Lung microvascular endothelial cell (primary cell): ENCODE measurements around the gene ZNF92. TPM values are rescaled to one million over a fixed set of nuclear protein-coding genes. Genes with fewer than 3 reads are reported as not detected.
"Not testable (repeated sequence)": the region's sequence is repeated elsewhere in the genome, so short reads cannot be mapped to it uniquely, and the experiment has no call there.

ENCODE experiments used
- DNase-seq, 2 donors: peaks; one replicate each; pipeline versions ENCODE4 v3.0.0 to v3.0.0-alpha.2; 2010; ENCODE audit warnings: low read depth in 2 of 2
- total RNA-seq: library from RNA; depleted of rRNA; stranded (reverse); fragments of >200 nt; gene quantifications from 2 replicates; pipeline ENCODE4 v1.2.1, GENCODE V29; 2014

ZNF92 gene
- total RNA-seq: 2.8 and 9.3 TPM in 2 replicates

DNA sequence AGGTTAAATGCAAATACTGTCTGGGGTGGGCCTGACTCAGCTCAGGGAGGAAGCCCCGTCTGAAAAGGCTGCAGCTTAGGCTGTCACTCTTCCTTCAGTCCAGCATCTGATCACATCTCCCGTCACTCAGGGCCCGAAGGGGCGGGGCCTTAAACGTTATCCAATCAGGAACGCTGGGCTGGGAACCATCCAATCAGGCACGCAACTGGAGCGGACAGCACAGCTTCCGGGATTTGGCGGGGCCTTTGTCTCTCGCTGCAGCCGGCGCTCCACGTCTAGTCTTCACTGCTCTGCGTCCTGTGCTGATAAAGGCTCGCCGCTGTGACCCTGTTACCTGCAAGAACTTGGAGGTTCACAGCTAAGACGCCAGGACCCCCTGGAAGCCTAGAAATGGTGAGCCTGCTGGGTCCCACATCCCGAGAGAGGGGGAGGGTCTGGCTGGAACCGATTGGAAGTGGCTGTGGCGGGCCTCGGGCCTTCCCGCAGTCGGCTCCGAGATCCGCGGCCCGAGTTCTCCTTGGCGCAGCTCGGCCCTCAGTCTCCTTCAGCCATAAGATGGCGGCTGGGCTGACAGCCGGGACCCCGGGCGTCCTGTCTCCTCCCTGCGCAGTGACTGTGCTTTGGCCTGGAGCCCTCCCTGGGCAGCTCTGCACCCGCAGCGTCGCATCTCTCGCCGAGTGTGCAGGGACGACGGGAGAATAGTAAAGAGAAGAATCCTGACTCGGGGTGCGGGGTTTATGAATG, at the start of gene ZNF92:
TSS of gene ZNF92 (plus strand) at position 248 of the 744 bp plus-strand sequence. CDS start at position 391, 143 bp downstream.
- DNase-seq: peak; percentile 97

DNA sequence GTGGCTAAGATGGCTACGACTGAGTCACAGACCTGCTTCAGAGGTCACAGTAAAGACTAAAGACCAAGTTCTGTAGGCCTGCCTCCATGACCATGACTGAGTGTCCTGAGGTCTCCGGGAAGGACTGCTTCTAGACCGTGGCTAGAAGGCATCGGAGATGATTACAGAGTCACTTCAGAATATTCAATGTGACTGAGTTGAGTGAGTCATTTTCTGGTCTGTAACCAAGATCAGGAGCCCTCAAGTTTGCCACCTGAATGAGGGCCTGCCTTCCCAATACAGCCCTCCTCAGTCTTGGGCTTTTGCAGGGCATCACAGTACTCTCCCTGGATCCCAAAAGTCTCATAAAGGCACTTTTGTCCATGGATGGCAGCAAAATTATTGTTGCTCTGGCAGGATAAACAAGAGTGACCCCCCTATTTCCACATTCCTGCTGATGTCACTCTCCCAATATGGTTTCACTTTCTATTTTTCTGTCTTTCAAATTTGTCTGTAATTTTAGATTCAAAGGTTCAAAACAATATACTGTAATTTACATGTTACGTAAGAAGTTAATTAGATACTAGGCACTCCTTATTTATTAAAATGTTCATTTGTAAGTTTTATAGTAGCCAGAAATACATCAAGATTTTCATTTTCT, 47.7 kb upstream of the ZNF92 start:
- peak; percentile 34 to 75 for DNase-seq

DNA sequence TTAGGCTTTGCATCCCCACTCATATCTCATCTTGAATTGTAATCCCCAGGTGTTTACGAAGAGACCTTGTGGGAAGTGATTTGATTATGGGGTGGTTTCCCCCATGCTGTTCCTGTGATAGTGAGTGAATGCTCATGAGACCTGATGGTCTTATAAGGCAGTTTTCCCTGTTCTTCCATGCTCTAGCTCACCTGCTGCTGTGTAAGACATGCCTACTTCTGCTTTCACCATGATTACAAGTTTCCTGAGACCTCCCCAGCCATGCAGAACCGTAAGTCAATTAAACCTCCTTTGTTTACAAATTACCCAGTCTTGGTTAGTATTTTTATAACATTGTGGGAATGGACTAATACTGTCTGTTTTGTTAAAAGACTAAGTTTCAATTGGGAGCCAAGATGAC, 35.3 kb upstream of the ZNF92 start:
- no peak for DNase-seq

DNA sequence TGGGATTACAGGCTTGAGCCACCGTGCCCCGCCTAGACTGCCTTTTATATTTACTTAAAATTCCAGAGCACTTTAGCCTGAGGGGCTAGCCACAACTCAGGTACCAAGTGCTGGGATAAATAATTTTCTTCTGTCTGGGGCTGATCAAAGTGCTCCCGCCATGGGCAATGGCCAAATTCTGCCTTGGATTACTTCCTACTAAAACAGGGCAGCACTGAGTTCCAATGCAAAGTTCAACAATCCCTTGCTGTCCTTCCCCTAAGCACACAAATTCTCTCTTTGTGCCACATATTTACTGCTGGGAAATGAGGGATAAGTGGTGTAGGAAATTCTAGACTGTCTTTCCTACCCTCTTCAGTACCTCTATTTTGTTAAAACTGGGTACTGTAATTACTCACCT, 34.4 kb upstream of the ZNF92 start:
- no peak for DNase-seq

DNA sequence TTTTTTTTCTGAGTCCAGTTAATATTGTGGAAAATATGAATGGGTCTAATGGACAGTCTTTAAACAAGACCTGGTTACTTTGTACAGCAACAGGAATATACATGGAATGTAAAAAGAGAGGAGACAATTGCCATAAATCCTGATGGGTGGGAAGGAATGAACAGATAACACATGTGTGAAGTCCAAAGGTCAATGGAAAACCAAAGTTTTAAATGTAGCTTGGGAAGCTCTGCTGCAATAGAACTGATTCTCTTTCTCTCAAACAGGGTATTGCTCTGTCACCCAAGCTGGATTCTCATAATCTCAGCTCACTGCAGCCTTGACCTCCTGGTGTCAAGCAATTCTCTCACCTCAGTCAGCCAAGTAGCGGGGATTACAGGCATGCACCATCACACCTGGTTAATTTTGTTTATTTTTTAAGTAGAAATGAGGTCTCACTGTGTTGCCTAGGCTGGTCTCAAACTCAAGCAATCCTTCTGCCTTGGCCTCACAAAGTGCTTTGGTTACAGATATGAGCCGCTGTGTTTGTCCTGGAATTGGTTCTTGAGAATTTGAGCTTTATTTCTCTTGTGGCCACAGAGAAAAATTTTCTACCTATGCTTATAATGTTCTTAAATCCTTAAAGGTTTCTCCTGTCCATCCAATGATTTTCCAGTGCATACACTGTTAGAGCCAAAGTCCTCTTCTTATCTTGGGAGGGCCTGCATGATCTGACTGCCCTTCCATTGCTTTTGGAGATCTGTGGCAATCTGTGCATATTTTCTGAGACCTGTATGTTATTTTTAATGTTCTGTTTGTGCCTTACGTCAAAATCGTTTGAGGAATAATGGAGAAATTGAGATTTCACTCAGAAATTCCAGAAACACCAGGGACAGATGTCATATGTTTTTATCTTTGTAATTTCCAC, 30.7 kb upstream of the ZNF92 start:
- no peak for DNase-seq

DNA sequence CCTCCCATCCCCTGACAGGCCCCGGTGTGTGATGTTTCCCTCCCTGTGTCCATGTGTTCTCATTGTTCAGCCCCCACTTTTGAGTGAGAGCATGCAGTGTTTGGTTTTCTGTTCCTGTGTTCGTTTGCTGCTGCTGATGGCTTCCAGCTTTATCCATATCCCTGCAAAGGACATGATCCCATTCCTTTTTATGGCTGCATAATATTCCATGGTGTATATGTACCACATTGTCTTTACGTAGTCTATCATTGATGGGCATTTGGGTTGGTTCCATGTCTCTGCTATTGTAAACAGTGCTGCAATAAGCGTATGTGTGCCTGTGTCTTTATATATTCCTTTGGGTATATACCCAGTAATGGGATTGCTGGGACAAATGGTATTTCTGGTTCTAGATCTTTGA, 29.1 kb upstream of the ZNF92 start:
- not testable (repeated sequence) for DNase-seq

DNA sequence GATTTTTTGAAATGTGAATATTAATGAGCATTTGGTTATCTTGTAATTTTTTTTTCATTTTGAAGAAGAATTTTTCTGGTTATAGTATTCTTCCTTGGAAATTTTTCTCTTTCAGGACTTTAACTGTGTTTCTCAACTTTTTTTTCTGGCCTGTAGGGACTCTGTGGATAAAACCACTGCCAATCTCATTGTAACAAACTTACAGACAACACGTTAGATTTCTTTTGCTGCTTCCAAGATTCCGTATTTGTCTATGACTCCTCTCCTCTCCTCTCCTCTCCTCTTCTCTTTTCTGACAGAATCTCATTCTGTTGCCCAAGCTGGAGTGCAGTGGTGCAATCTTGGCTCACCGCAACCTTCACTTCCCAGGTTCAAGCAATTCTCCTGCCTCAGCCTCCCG, 19.4 kb upstream of the ZNF92 start:
- no peak for DNase-seq

DNA sequence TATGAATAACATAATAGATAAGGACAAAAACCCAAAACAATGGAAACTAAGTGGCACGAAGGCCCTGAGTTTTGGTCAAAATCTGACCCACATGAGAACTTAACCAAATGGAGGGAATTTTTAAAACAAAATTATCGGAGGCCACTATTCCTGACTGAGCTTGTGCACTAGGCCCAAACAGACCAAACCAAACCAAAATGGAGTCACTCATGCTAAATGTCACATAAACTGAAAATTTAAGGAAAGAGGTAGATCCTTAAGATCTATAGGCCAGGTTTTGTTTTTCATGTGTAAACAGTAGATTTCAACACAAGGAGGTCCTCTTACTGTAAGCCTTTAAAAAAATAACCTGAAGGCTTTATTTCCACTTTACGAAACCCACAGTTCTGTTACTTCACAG, 3.8 kb upstream of the ZNF92 start:
- no peak for DNase-seq

DNA sequence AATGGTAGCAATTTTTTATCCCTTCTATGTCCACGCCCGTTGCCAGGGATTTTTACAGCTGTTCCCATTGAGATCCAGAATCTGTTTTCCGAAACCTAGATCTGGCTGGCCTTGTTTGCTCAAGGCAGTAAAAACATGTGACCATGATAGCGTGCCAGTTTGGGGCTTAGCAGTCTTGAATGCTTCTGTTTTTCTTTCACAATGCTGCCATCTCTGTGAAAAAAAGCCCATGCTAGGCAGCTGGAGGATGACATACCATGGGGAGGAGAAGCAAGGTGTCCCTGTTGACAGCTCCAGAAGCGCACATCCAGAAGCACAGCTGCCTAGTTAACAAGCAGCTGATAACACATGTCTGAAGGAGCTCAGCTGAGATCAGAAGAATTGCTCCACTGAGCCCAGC, 2.2 kb upstream of the ZNF92 start:
- DNase-seq: no peak

DNA sequence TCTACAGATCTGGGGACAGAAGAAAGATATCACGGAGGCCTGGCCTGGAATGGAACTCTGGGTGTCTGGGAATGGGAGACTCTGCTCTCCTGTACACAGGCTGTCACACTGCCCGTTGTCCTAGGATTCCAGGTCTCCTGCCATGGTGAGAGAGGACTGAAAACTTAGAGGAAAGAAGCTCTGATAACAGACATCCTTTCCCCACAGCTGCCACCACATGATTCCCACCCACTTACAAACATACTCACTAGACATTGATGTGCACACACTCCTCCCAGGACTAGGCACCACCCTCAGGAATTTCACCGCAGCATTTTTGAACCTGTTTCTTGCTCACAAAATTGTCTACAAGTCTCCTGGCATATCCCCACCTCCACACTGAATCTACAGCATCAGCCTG, 5.7 kb downstream of the ZNF92 start:
- no peak for DNase-seq

DNA sequence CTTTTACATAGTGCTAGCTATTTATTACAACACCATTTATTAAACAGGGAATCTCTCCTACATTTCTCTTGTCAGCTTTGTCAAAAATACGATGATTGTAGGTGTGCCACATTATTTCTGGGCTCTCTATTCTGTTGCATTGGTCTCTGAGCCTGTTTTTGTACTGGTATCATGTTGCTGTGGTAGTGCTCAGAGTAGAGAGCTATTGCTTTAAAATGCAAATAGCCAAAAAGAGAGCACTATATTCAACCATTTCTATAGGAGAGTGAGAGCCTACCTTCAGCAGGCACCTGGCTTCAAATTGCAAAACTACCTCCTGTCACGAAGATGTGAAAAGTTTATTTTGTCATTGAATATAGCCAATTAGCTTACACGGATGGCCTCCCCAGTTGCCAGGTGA, 8.1 kb downstream of the ZNF92 start:
- no peak for DNase-seq

DNA sequence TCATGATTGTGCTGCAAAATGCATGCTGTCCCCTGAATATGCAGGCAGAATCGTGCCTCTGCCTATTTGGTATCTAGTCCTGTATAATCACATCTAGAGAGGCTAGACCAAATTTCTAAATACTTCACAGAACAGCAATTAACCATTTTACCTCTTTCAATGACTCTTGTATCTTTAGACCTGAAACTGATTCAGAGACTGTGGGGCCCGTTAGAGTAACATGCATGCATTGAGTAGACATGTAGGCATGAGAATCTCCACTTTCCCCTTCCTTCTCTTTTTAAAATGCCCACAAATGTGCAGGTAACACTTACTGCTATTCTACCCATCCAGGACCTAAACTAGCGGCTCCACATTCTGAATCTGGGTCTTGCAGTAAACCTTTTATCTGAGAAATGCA, 8.8 kb downstream of the ZNF92 start:
- no peak for DNase-seq

DNA sequence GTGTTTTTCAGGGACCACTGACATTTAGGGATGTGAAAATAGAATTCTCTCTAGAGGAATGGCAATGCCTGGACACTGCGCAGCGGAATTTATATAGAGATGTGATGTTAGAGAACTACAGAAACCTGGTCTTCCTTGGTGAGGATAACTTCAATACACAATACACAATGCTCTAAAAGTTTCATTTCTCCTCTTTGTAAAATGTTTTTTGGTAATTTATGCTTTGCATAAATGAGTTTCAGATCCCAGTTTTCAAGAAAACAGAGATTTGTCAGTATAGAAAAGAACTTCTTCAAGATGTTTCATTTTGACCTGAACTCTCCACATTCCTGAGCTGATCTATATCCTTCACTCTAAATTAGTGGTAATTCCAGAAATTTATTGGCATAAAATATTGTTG, 14.2 kb downstream of the ZNF92 start:
- no peak for DNase-seq

DNA sequence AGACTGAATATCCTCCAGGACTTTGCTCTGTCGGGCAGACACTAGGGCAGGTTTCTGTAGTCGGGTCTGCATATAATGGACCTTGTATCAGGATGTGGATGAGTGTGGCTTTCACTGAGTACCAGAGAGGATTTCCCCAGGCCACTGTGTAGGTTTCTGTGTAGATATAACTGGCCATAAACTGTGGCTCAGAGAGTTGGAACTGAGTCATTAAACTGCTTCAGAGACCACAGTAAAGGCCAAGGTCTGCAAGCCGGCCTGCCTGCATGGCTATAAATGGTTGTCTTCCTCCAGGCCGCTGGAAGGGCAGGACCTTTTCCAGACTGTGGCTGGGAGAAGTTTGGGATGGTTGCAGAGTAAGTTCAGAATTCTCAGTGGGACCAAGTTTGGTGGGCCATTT, 16.9 kb downstream of the ZNF92 start:
- DNase-seq: no peak

DNA sequence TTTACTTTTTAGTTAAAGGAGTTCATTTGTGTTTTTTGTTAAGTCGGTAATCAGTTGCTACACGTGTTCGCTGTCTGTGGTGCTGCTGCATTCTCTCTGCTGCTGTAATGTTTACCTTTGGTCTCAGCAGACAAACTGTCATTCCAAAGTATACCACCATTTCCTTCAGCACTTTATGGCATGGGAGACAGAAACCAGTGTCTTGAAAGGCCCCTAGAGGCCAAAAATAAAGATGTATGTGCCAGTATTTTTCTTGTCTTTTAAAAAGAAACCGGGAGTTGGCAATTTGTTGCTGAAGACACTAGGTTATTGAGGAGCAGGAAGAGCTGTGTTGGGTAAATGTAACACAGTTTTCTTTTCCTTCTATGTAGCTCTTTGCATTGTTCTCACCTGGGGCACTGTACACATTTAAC, 24.1 kb downstream of the ZNF92 start:
- DNase-seq: peak in 1 of 2 donors; percentile 43

DNA sequence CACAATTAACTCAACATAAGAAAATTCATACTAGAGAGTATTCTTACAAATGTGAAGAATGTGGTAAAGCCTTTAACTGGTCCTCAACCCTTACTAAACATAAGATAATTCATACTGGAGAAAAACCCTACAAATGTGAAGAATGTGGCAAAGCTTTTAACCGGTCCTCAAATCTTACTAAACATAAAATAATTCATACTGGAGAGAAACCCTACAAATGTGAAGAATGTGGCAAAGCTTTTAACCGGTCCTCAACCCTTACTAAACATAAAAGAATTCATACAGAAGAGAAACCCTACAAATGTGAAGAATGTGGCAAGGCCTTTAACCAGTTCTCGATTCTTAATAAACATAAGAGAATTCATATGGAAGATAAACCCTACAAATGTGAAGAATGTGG, 25.0 kb downstream of the ZNF92 start:
- not testable (repeated sequence) for DNase-seq

DNA sequence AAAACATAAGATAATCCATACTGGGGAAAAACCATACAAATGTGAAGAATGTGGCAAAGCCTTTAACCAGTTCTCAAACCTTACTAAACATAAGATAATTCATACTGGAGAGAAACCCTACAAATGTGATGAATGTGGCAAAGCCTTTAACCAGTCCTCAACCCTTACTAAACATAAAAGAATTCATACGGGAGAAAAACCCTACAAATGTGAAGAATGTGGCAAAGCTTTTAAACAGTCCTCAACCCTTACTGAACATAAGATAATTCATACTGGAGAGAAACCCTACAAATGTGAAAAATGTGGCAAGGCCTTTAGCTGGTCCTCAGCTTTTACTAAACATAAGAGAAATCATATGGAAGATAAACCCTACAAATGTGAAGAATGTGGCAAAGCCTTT, 25.4 kb downstream of the ZNF92 start:
- not testable (repeated sequence) for DNase-seq

DNA sequence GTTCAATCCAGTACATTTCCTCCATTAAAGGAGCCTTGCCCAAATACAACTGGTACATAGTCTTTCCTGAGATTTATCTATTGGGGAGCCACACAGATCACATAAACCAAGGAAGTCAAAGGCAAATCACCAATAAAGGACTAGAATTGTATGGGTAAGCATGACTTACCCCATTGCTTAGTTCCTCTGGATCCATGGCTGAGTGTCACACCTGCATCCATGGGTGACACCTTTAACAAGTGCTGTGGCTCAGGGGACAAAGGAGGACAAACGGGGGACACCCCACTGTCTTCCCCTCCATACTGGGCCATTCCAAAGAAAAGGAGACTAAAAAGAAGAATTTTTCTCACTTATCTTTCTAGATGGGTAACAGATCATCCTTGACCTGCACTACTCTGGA, 30.4 kb downstream of the ZNF92 start:
- no peak for DNase-seq

DNA sequence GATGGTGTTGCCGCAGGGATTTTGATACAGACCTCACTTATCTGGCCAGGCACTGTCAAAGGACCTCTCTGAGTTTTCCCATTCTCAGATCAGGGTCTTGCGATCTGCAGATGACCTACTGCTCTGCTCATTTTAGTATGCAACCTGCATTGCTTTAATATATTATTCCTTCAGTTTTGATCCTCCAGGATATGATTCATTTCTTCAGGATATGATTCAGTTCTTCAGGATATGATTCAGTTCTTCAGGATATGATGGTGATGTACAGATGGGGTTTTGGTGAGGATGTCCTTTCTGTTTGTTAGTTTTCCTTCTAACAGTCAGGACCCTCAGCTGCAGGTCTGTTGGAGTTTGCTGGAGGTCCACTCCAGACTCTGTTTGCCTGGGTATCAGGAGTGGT, 33.1 kb downstream of the ZNF92 start:
- peak in 1 of 2 donors; percentile 54 for DNase-seq

DNA sequence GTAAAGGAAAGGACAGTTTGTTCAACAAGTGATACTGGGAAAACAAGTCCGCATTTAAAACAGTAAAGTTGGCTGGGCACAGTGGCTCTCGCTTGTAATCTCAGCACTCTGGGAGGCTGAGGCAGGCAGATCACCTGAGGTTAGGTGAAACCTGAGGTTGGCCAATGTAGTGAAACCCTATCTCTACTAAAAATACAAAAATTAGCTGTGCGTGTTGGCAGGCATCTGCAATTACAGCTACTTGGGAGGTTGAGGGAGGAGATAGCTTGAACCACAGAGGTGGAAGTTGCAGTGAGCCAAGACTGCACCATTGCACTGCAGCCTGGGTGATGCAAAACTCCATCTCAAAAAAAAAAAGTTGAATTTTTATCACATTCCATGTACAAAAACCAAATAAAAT, 35.7 kb downstream of the ZNF92 start:
- DNase-seq: no peak

DNA sequence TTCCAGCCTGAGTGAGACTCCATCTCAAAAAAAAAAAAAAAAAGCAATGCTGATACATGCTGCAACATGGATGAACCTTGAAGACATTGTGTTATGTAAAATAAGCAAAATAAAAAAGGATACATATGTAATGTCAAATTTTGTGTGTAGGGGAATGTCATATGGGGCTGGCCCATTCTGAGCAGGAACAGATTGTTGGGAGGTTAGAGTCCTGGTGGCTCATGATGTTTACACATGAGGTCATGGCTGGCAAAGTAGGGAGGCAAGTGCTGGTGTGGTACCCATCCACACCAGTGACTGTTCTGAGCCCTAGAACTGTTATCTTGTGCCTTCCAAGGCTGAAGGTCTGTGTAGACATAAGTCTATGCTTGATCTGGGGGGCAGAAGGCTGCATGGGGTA, 37.6 kb downstream of the ZNF92 start:
- no peak for DNase-seq

DNA sequence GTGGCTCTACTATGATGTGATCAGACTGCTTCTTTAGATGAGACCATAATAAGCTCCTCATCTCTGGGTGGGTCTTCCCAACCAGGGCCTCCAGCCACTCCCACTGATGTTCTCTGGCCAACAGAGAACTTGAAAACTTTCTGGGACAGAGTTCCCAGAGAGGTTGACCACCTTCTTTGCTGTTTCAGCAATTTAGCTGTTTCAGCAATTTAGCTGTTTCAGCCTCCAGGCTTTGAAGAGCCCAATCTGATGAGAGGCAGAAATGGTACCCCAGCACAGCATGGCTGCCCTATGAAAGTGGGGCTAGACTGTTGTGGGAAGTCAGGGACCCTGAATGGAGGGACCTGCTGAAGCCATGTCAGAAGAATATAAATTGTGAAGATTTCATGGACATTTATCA, 49.0 kb downstream of the ZNF92 start:
- no peak for DNase-seq
